Fibroblast of pulmonary artery (primary cell): ENCODE results near the gene ZSCAN12.
A peak's percentile ranks its signal among the peaks of the same experiment; 100 is the strongest.
"Not testable (repeated sequence)": the region's sequence is repeated elsewhere in the genome, so short reads cannot be mapped to it uniquely, and the experiment has no call there.

Source experiments
- DNase-seq: peaks from one replicate; pipeline ENCODE4 v3.0.0-alpha.2; 2010; ENCODE audit warnings: low read depth
- H3K4me3 ChIP-seq: replicated peaks from 2 replicates; pipeline ENCODE4 v1.5.1; 2011; ENCODE audit warnings: low read depth, mild to moderate bottlenecking, control low read depth, low read length, moderate library complexity
- CTCF ChIP-seq: IDR thresholded peaks from 2 replicates; pipeline ENCODE4 v1.5.1; 2011; ENCODE audit warnings: mild to moderate bottlenecking, control low read depth, low read length, inconsistent platforms; ENCODE audit errors: missing control alignments

ZSCAN12 gene

GRCh38 chr6:28399350-28400121 lies at the start of gene ZSCAN12:
Gene ZSCAN12 (minus strand): TSS chr6:28399747. CDS start chr6:28398405, 1,342 bp downstream.
- TF ChIP-seq CTCF: peak; percentile 54
- peak; percentile 92 for DNase-seq
- peak within 1 kb of the TSS; percentile 91 for H3K4me3 ChIP-seq

- no peak for TF ChIP-seq CTCF
- DNase-seq: no peak
- no peak overlapping the region for H3K4me3 ChIP-seq
These were observed 49.5 kb upstream of the ZSCAN12 start for GRCh38 chr6:28449056-28449455.

GRCh38 chr6:28447512-28447906 lies 48.0 kb upstream of the ZSCAN12 start:
- peak overlapping the region; percentile 57 for H3K4me3 ChIP-seq
- DNase-seq: not testable (repeated sequence)

GRCh38 chr6:28446818-28447511 lies 47.4 kb upstream of the ZSCAN12 start:
- TF ChIP-seq CTCF: no peak
- peak overlapping the region; percentile 57 for H3K4me3 ChIP-seq
- DNase-seq: peak; percentile 3

- H3K4me3 ChIP-seq, DNase-seq: not testable (repeated sequence)
These were observed 45.2 kb upstream of the ZSCAN12 start for GRCh38 chr6:28444759-28445158.

- peak within 1 kb of the TSS; percentile 94 for H3K4me3 ChIP-seq
- no peak for TF ChIP-seq CTCF
- peak; percentile 94 for DNase-seq
These were observed 43.7 kb upstream of the ZSCAN12 start, which contains the start of gene ZSCAN23 for GRCh38 chr6:28443112-28443773. Gene ZSCAN23 (minus strand): TSS chr6:28443491. CDS start chr6:28436266, 7,225 bp downstream.

- DNase-seq: peak; percentile 2
- peak overlapping the region; percentile 94 for H3K4me3 ChIP-seq
These were observed 43.0 kb upstream of the ZSCAN12 start for GRCh38 chr6:28442586-28442985.

More at GRCh38 chr6:28442586-28442985, 43.0 kb upstream of the ZSCAN12 start:
- no peak for TF ChIP-seq CTCF
